HL-60 (cell line): Measurements from ENCODE around the gene FOLR2.

ENCODE experiments used
- POLR2AphosphoS5 ChIP-seq: IDR thresholded peaks from 2 replicates; pipeline ENCODE4 v1.6.1; 2012; ENCODE audit warnings: low read depth
- TF ChIP-seq, protein P1 (sequence below): IDR thresholded peaks from one replicate; pipeline ENCODE4 v1.5.1; 2011; ENCODE audit warnings: low read length, control low read depth, inconsistent platforms; ENCODE audit not compliant: insufficient read depth

DNA sequence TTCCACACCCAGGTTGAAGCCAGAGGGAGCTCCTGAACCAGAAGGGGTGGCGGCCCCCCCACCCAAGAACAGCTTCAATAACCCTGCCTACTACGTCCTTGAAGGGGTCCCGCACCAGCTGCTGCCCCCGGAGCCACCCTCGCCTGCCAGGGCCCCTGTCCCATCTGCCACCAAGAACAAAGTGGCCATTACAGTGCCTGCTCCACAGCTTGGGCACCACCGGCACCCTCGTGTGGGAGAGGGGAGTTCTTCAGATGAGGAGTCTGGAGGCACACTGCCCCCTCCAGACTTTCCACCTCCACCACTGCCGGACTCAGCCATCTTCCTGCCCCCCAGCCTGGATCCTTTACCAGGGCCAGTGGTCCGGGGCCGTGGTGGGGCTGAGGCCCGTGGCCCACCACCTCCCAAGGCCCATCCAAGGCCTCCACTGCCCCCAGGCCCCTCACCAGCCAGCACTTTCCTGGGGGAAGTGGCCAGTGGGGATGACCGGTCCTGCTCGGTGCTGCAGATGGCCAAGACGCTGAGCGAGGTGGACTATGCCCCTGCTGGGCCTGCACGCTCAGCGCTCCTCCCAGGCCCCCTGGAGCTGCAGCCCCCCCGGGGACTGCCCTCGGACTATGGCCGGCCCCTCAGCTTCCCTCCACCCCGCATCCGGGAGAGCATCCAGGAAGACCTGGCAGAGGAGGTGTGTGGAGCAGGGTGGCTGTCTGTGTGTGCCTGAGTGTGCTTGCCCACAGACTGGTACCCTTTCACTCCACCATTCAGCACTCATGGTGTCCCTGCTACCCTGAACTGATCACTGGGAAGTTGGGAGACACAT, 20.7 kb downstream of the FOLR2 start:
- TF ChIP-seq, protein P1, sequence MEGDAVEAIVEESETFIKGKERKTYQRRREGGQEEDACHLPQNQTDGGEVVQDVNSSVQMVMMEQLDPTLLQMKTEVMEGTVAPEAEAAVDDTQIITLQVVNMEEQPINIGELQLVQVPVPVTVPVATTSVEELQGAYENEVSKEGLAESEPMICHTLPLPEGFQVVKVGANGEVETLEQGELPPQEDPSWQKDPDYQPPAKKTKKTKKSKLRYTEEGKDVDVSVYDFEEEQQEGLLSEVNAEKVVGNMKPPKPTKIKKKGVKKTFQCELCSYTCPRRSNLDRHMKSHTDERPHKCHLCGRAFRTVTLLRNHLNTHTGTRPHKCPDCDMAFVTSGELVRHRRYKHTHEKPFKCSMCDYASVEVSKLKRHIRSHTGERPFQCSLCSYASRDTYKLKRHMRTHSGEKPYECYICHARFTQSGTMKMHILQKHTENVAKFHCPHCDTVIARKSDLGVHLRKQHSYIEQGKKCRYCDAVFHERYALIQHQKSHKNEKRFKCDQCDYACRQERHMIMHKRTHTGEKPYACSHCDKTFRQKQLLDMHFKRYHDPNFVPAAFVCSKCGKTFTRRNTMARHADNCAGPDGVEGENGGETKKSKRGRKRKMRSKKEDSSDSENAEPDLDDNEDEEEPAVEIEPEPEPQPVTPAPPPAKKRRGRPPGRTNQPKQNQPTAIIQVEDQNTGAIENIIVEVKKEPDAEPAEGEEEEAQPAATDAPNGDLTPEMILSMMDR = no peak
- no peak for TF ChIP-seq POLR2AphosphoS5
